ENCODE data around the gene CD84.

- TF ChIP-seq CTCF (conservative IDR thresholded peaks at IDR 0.05; ENCODE audit: low read depth, low read length) (no peak), EZH2 (IDR thresholded peaks at IDR 0.05; ENCODE audit: borderline replicate concordance, low read depth, low read length, poor library complexity, severe bottlenecking) (no peak)
Measured at GRCh38 chr1:160548183-160548582, 31.1 kb downstream of the CD84 start.
